Thyroid gland (tissue), 4 donors: ENCODE results near the gene AIF1L.

Source experiments
- CTCF ChIP-seq, 6 experiments: fragments of 200-600 bp in 3 of 6; fragments of 450-650 bp in 3 of 6; sonication (generic) in 3 of 6; IDR thresholded peaks; one replicate each; pipeline ENCODE4 v1.5.1; 2016 to 2019; ENCODE audit warnings: antibody characterized with exemption in 6 of 6, mild to moderate bottlenecking in 2 of 6, inconsistent platforms in 1 of 6, moderate library complexity in 1 of 6
- POLR2A ChIP-seq, 2 donors: fragments of 450-650 bp; IDR thresholded peaks; one replicate each; pipeline ENCODE4 v1.6.1; 2017; ENCODE audit warnings: antibody characterized with exemption in 2 of 2, mild to moderate bottlenecking in 2 of 2, moderate library complexity in 1 of 2

GRCh38 chr9:131162886-131163285 is 66.6 kb downstream of the AIF1L start:
- no peak for TF ChIP-seq CTCF (IDR thresholded peaks at IDR 0.05)
- no peak for TF ChIP-seq POLR2A (IDR thresholded peaks at IDR 0.05)
